GM12878 (cell line): Measurements from ENCODE around the gene DTD1. TPM values are rescaled to one million over a fixed set of nuclear protein-coding genes. Genes with fewer than 3 reads are reported as not detected.

Source experiments
- ATAC-seq: fragments of 200-7000 bp; cut with Tn5 transposase; 3 replicates; pipeline ENCODE4 v1.9.1; 2020; ENCODE audit warnings: mild to moderate bottlenecking, moderate library complexity
- BruUV-seq: library from RNA; stranded (reverse); fragments of 400-500 nt; replicated peaks from 2 replicates; lab custom pipeline; 2021; lab: Mats Ljungman, UMichigan
- CTCF ChIA-PET: fragments of 300-600 bp; sonication (Branson Sonifier 250); formaldehyde crosslinking; extraction: SDS; loops from one replicate; lab custom pipeline; 2021; ENCODE audit warnings: inconsistent platforms; lab: Yijun Ruan, JAX
- POLR2A ChIA-PET: fragments of 350-600 bp; formaldehyde crosslinking; extraction: SDS; loops from one replicate; lab custom pipeline; 2021; ENCODE audit warnings: inconsistent platforms; lab: Charles Lee
- RAD21 ChIA-PET: fragments of 300-600 bp; sonication (Branson Sonifier 250); formaldehyde crosslinking; loops from one replicate; lab custom pipeline; 2023; ENCODE audit warnings: antibody characterized with exemption; ENCODE audit not compliant: unreplicated experiment; lab: Charles Lee
- SMC1A ChIA-PET: fragments of 300-600 bp; sonication (Branson Sonifier 250); formaldehyde crosslinking; loops from one replicate; lab custom pipeline; 2023; ENCODE audit not compliant: unreplicated experiment, uncharacterized antibody; lab: Charles Lee
- DNase-seq: peaks from one replicate; pipeline ENCODE4 v3.0.0-alpha.2; 2011; ENCODE audit warnings: low read depth, low spot score
- FAIRE-seq: peaks from 3 replicates; lab custom pipeline; 2011; peaks lifted over from hg19 to GRCh38; lab: Jason Lieb, UNC
- H2AFZ ChIP-seq: 2 replicates; pipeline ENCODE4 v1.6.0; 2011; ENCODE audit warnings: low read depth, low read length, control low read depth; ENCODE audit not compliant: control insufficient read depth
- H3K27ac ChIP-seq: 2 replicates; pipeline ENCODE4 v1.5.1; 2011; ENCODE audit warnings: control low read depth; ENCODE audit not compliant: control insufficient read depth, insufficient read depth
- H3K27me3 ChIP-seq, 2 experiments: replicated peaks in 1 of 2; 2 replicates each; pipeline versions ENCODE4 v1.6.0 to v1.6.1; 2011; ENCODE audit warnings: low read length in 1 of 2; ENCODE audit not compliant: control insufficient read depth in 2 of 2, insufficient read depth in 2 of 2
- H3K36me3 ChIP-seq, 2 experiments: 2 replicates each; pipeline ENCODE4 v1.5.1; 2011; ENCODE audit warnings: low read length in 1 of 2; ENCODE audit not compliant: control insufficient read depth in 2 of 2, insufficient read depth in 2 of 2
- H3K4me1 ChIP-seq: 2 replicates; pipeline ENCODE4 v1.6.1; 2011; ENCODE audit warnings: mild to moderate bottlenecking, low read length, moderate library complexity, mixed read lengths; ENCODE audit not compliant: control insufficient read depth, insufficient read depth
- H3K4me2 ChIP-seq: 2 replicates; pipeline ENCODE4 v1.6.0; 2011; ENCODE audit warnings: control low read depth; ENCODE audit not compliant: control insufficient read depth, insufficient read depth
- H3K4me3 ChIP-seq: fragments of 200-600 bp; sonication (generic); 2 replicates; pipeline ENCODE4 v1.5.1; 2016
- H3K79me2 ChIP-seq: 2 replicates; pipeline ENCODE4 v1.6.0; 2011; ENCODE audit warnings: low read length; ENCODE audit not compliant: control insufficient read depth, insufficient read depth
- H3K9ac ChIP-seq: 2 replicates; pipeline ENCODE4 v1.8.0; 2011; ENCODE audit warnings: low read length, control low read depth, mixed read lengths; ENCODE audit not compliant: control insufficient read depth, insufficient read depth
- H3K9me3 ChIP-seq: replicated peaks from 3 replicates; pipeline ENCODE4 v1.5.1; 2011; ENCODE audit warnings: mild to moderate bottlenecking, low read length; ENCODE audit not compliant: control insufficient read depth, insufficient read depth
- H4K20me1 ChIP-seq: 2 replicates; pipeline ENCODE4 v1.6.0; 2011; ENCODE audit not compliant: control insufficient read depth, insufficient read depth
- ATF7 ChIP-seq: fragments of 450-650 bp; IDR thresholded peaks from 2 replicates; pipeline ENCODE4 v1.6.1; 2016; ENCODE audit warnings: low read depth, mild to moderate bottlenecking
- BCLAF1 ChIP-seq: fragments of 450-650 bp; IDR thresholded peaks from 2 replicates; pipeline ENCODE4 v1.6.1; 2017; ENCODE audit warnings: antibody characterized with exemption, mild to moderate bottlenecking, moderate library complexity
- BMI1 ChIP-seq: fragments of 450-650 bp; IDR thresholded peaks from 2 replicates; pipeline ENCODE4 v1.6.1; 2016; ENCODE audit warnings: mild to moderate bottlenecking, moderate library complexity, borderline replicate concordance
- CREB1 ChIP-seq: IDR thresholded peaks from 2 replicates; pipeline ENCODE4 v1.6.1; 2012; ENCODE audit warnings: low read depth, mild to moderate bottlenecking, inconsistent platforms
- DPF2 ChIP-seq: fragments of 450-650 bp; IDR thresholded peaks from 2 replicates; pipeline ENCODE4 v1.6.1; 2017; ENCODE audit warnings: mild to moderate bottlenecking
- EGR1 ChIP-seq, 2 experiments: IDR thresholded peaks; 1 replicate in 1 of 2; 2 replicates in 1 of 2; pipeline ENCODE4 v1.6.1; 2011 to 2012; ENCODE audit warnings: low read depth in 2 of 2, low read length in 2 of 2, borderline replicate concordance in 1 of 2, mild to moderate bottlenecking in 1 of 2, moderate library complexity in 1 of 2
- FOXK2 ChIP-seq: fragments of 450-650 bp; IDR thresholded peaks from 2 replicates; pipeline ENCODE4 v1.6.1; 2017; ENCODE audit warnings: mild to moderate bottlenecking, moderate library complexity
- JUNB ChIP-seq: IDR thresholded peaks from 2 replicates; pipeline ENCODE4 v1.6.1; 2016; ENCODE audit warnings: antibody characterized with exemption, mild to moderate bottlenecking
- POLR2A ChIP-seq: IDR thresholded peaks from 2 replicates; pipeline ENCODE4 v1.6.1; 2011; ENCODE audit warnings: low read depth, mild to moderate bottlenecking, low read length
- POLR2AphosphoS2 ChIP-seq: IDR thresholded peaks from 2 replicates; pipeline ENCODE4 v1.6.1; 2011; ENCODE audit warnings: low read depth, mild to moderate bottlenecking, low read length, improper control_type of control experiment, moderate library complexity
- RAD21 ChIP-seq: IDR thresholded peaks from 2 replicates; pipeline ENCODE4 v1.6.1; 2011; ENCODE audit warnings: mild to moderate bottlenecking, low read depth, low read length, moderate library complexity; ENCODE audit not compliant: insufficient read depth
- SMARCA5 ChIP-seq: fragments of 450-650 bp; IDR thresholded peaks from 2 replicates; pipeline ENCODE4 v1.6.1; 2017; ENCODE audit warnings: mild to moderate bottlenecking
- WGBS: methylation state at CpG from one replicate; pipeline ENCODE4 v1.1.6; 2016; ENCODE audit warnings: low lambda C conversion rate; ENCODE audit not compliant: insufficient replicate concordance, insufficient coverage; ENCODE audit errors: missing lambda C conversion rate; 5-methylcytosine and 5-hydroxymethylcytosine counted together
- in situ Hi-C: fragments of 300-500 bp; cut with MboI; formaldehyde crosslinking; loops from 9 replicates; pipeline ENCODE4 v1.14.3; 2018; ENCODE audit warnings: mixed read lengths
- intact Hi-C: fragments of 100-400 bp; cut with micrococcal nuclease; formaldehyde crosslinking; loops from one replicate; pipeline ENCODE4 v1.14.2; 2022; ENCODE audit not compliant: unreplicated experiment
- polyA plus RNA-seq, 11 experiments: library from polyadenylated mRNA; depleted of rRNA in 4 of 11; unstranded in 6 of 11; stranded (reverse) in 5 of 11; fragments of >200 nt; fragmentation: Nextera tagmentation in 4 of 11; fragmentation: Illumina TruSeq in 1 of 11; extraction: Ambion mirVana in 4 of 11; extraction: Trizol in 1 of 11; gene quantifications; 1 replicate in 1 of 11; 2 replicates in 10 of 11; pipeline versions ENCODE4 v1.2.1 to v1.2.3, GENCODE V29; 2011 to 2016; ENCODE audit warnings: inconsistent platforms in 2 of 11, missing spikeins in 2 of 11, low read depth in 1 of 11
- total RNA-seq, 4 experiments: library from RNA; depleted of rRNA in 3 of 4; stranded (reverse); fragments of >200 nt in 3 of 4; fragmentation: Illumina TruSeq in 1 of 4; extraction: Trizol in 1 of 4; gene quantifications; 2 replicates each; pipeline versions ENCODE4 v1.2.1 to v1.2.3, GENCODE V29; 2013 to 2021
- TF ChIP-seq, protein P1 (sequence below): IDR thresholded peaks from 2 replicates; pipeline ENCODE4 v1.6.1; 2011; ENCODE audit warnings: mild to moderate bottlenecking, low read depth, low read length, moderate library complexity; ENCODE audit not compliant: insufficient replicate concordance

DTD1 gene
- total and polyA plus RNA-seq, 10 of the 15 experiments (the other 5 are each of a cell fraction or from before 2014, with no cell fraction given) = 24.3 to 99.8 (median 63.3) TPM

- TF ChIP-seq ATF7 (0 out of 2 replicates have a peak, but pooled peaks have one; percentile 19), POLR2A (no peak), BMI1 (no peak), EGR1 (IDR thresholded peaks at IDR 0.05; ENCODE audit: borderline replicate concordance in 1 of 2, low read depth in 2 of 2, low read length in 2 of 2) (no peak), POLR2AphosphoS2 (no peak)
Observed at GRCh38 chr20:18802012-18802634, 214.3 kb downstream of the DTD1 start (continued).

DNA sequence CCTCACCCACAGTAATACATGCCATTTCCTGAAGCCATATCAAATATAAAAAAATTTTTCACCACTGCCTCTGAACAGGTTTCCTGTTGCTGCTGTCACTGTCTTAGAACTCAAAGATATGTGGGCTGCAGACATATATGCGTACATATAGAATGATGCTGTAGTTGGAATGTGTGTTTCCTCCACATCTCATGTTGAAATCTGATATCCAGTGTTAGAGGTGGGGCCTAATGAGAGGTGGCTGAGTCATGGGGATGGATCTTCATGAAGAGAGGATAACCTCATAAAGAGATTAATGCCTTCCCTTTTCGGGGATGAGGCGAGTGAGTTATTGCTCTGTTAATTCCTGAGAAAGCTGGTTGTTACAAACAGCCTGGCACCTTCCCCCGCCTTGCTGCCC lies 218.0 kb downstream of the DTD1 start:
- no peak overlapping the region for H3K27ac ChIP-seq
- TF ChIP-seq SMARCA5 (no peak), DPF2 (no peak), JUNB (no peak), BCLAF1 (no peak), RAD21 (no peak), FOXK2 (no peak), CREB1 (no peak)
- TF ChIP-seq, protein P1, sequence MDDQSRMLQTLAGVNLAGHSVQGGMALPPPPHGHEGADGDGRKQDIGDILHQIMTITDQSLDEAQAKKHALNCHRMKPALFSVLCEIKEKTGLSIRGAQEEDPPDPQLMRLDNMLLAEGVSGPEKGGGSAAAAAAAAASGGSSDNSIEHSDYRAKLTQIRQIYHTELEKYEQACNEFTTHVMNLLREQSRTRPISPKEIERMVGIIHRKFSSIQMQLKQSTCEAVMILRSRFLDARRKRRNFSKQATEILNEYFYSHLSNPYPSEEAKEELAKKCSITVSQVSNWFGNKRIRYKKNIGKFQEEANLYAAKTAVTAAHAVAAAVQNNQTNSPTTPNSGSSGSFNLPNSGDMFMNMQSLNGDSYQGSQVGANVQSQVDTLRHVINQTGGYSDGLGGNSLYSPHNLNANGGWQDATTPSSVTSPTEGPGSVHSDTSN = no peak
- FAIRE-seq = no peak

More for the DNA sequence above, 218.0 kb downstream of the DTD1 start:
- 91% methylated on average over 4 of the region's 4 CpGs for WGBS
- no peak for ATAC-seq
- H3K27me3 ChIP-seq = no peaks in the 10 kb centered on the region
- DNase-seq = no peak
- ChIA-PET RAD21 (no interaction called here), POLR2A (no interaction called here), SMC1A (no interaction called here), CTCF (no interaction called here)
- H3K9me3 ChIP-seq = no peaks in the 10 kb centered on the region; the same call in 2 of the 3 replicates
- H3K4me2 ChIP-seq = no peak overlapping the region
- H3K4me1 ChIP-seq = peaks cover 17% of the 10 kb centered on the region
- intact Hi-C loops = no loop called here
- in situ Hi-C loops = no loop called here
- no peaks in the 10 kb centered on the region for H3K79me2 ChIP-seq
- no peak overlapping the region; the same call in 1 of the 2 replicates for H2AFZ ChIP-seq
- no peak overlapping the region for H3K4me3 ChIP-seq
- no TSS peak for BruUV-seq
- no peaks in the 10 kb centered on the region for H3K36me3 ChIP-seq
- H4K20me1 ChIP-seq = no peaks in the 10 kb centered on the region
- H3K9ac ChIP-seq = no peak overlapping the region
